OCI-LY7 (cell line): ENCODE measurements around the gene PPM1L. TPM values are rescaled to one million over a fixed set of nuclear protein-coding genes. Genes with fewer than 3 reads are reported as not detected.

Experiments
- BruUV-seq: library from RNA; stranded (reverse); fragments of 400-500 nt; replicated peaks from 2 replicates; lab custom pipeline; 2021; lab: Mats Ljungman, UMichigan
- CTCF ChIA-PET: fragments of 300-600 bp; sonication (Branson Sonifier 250); formaldehyde crosslinking; loops from one replicate; lab custom pipeline; 2022; ENCODE audit warnings: antibody characterized with exemption; ENCODE audit not compliant: unreplicated experiment; lab: Charles Lee
- POLR2A ChIA-PET: fragments of 300-600 bp; sonication (Branson Sonifier 250); formaldehyde crosslinking; loops from one replicate; lab custom pipeline; 2022; ENCODE audit warnings: antibody characterized with exemption; lab: Charles Lee
- DNase-seq: peaks from one replicate; pipeline ENCODE4 v3.0.0-alpha.2; 2015; ENCODE audit warnings: low spot score
- H2AFZ ChIP-seq: fragments of 200-600 bp; sonication (generic), shearing (Covaris generic); 2 replicates; pipeline ENCODE4 v1.6.1; 2014; ENCODE audit warnings: mild to moderate bottlenecking, antibody characterized with exemption, low read length, moderate library complexity
- H3K27ac ChIP-seq: fragments of 200-600 bp; sonication (generic); 2 replicates; pipeline ENCODE4 v1.5.1; 2014; ENCODE audit warnings: mixed run types, low read depth, mild to moderate bottlenecking, moderate library complexity, low read length, inconsistent platforms; ENCODE audit not compliant: poor library complexity, severe bottlenecking
- H3K36me3 ChIP-seq: fragments of 200-600 bp; sonication (generic); 2 replicates; pipeline ENCODE4 v1.6.1; 2014; ENCODE audit warnings: mild to moderate bottlenecking, antibody characterized with exemption, low read length, moderate library complexity, mixed read lengths; ENCODE audit not compliant: insufficient read depth
- H3K4me1 ChIP-seq: fragments of 200-600 bp; sonication (generic); 2 replicates; pipeline ENCODE4 v1.5.1; 2014; ENCODE audit warnings: mild to moderate bottlenecking, low read length; ENCODE audit not compliant: insufficient read depth, poor library complexity, severe bottlenecking
- H3K4me2 ChIP-seq: fragments of 200-600 bp; sonication (generic); 2 replicates; pipeline ENCODE4 v1.6.1; 2014; ENCODE audit warnings: mild to moderate bottlenecking, low read length
- H3K4me3 ChIP-seq: fragments of 200-600 bp; sonication (generic); 2 replicates; pipeline ENCODE4 v1.5.1; 2014; ENCODE audit warnings: mild to moderate bottlenecking, low read depth, low read length; ENCODE audit not compliant: poor library complexity, severe bottlenecking
- H3K79me2 ChIP-seq: fragments of 200-600 bp; sonication (generic); 2 replicates; pipeline ENCODE4 v1.6.1; 2016; ENCODE audit warnings: low read depth, mild to moderate bottlenecking, low read length, moderate library complexity, mixed read lengths; ENCODE audit not compliant: insufficient read depth
- H3K9me2 ChIP-seq: fragments of 200-600 bp; sonication (generic); 2 replicates; pipeline ENCODE4 v1.6.1; 2016; ENCODE audit warnings: mild to moderate bottlenecking, low read length, mixed read lengths; ENCODE audit not compliant: insufficient read depth
- H3K9me3 ChIP-seq: fragments of 200-600 bp; sonication (generic); 2 replicates; pipeline ENCODE4 v1.6.1; 2014; ENCODE audit warnings: mild to moderate bottlenecking, mixed run types, low read length, mixed read lengths
- H4K20me1 ChIP-seq: fragments of 200-600 bp; sonication (generic); 2 replicates; pipeline ENCODE4 v1.6.1; 2014; ENCODE audit warnings: mild to moderate bottlenecking, antibody characterized with exemption, low read length, moderate library complexity, mixed read lengths; ENCODE audit not compliant: insufficient read depth
- EZH2phosphoT487 ChIP-seq: fragments of 200-600 bp; sonication (generic); IDR thresholded peaks from 2 replicates; pipeline ENCODE4 v1.6.1; 2018; ENCODE audit warnings: low read depth, borderline replicate concordance, mild to moderate bottlenecking, mixed run types, antibody characterized with exemption, low read length, moderate library complexity, mixed read lengths
- intact Hi-C: fragments of 100-400 bp; cut with micrococcal nuclease; formaldehyde crosslinking; loops from one replicate; pipeline ENCODE4 v1.10.0; 2022; ENCODE audit not compliant: unreplicated experiment
- total RNA-seq, 2 experiments: library from RNA; depleted of rRNA in 1 of 2; stranded (reverse); fragments of >200 nt in 1 of 2; shearing (Covaris generic) in 1 of 2; gene quantifications; 2 replicates each; pipeline ENCODE4 v1.2.3, GENCODE V29; 2014 to 2022
- TF ChIP-seq, protein P1 (sequence below): fragments of 200-600 bp; sonication (generic); conservative IDR thresholded peaks from 2 replicates; pipeline ENCODE4 v1.5.1; 2014; ENCODE audit warnings: mild to moderate bottlenecking, antibody characterized with exemption, low read length, moderate library complexity, mixed read lengths

The PPM1L gene
- total RNA-seq, 2 experiments from 2014 or later: 10.3 to 14.7 TPM

DNA sequence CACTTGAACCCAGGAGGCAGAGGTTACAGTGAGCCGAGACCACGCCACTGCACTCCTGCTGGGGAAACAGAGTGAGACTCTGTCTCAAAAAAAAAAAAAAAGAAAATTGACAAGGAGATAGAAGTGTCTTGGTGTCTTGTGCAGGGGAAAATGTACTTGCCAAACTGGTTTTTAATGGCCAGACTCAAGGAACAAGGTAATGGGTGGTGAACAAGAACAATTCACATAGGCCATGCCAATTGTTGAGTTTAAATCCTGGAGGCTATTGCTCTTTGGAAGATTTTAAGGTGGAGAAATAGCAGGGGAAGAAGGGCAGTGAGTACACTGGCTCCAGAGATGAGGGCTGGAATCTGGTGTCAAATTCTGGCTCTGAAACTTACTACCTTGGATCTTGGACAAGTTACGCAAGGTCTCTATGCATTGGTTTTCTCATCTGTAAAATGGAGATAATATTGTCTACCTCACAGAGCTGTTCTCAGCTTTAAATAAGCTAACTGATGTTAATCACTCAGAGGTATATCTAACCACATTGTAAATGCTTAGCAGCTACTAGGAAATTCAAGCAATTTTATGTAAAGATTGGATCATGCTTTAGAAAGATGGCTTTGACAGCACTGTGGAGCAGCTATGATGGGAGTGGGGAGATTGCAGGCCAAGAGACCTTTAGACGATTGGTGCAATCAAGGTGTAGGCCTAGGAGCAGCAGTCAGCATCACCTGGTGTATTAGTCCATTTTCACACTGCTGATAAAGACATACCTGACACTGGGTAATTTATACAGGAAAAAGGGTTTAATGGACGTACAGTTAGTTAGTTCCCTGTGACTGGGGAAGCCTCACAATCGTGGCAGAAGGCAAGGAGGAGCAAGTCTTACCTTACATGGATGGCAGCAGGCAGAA lies 270.8 kb downstream of the PPM1L start:
- POLR2A ChIA-PET: interaction anchor here (0.6 kb wide), 1 partner anchor 10 kb away, joined by 4 read pairs; no protein-coding TSS in a partner anchor
- CTCF ChIA-PET: no interaction called here

DNA sequence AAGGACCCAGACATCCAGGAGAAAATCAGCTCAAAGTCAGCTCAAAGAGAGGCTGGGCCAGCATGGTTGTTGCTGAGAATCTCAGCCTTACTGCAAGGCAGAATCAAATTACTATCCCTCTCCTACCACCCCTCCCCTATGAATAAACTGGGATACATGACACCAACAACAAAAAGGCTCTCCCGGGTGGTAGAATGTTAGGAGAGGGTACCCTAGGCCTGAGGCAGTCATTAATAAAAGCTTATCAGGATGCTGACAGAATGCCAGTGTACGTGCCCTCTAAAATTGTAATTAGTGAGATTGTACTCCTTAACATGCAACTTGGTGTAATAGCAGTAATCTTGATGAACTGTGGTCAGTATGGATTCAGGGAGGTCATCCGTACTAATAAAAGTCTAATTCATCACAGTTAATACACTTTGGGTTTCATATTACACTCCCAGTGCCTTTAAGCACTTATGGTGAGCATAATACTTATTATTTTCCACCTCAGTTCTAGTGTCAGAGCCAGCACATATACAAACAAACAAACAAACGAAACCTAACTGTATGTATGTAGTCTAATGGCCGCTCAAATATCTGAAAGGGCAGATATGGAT lies 272.6 kb downstream of the PPM1L start:
- no peaks in the 10 kb centered on the region for H3K79me2 ChIP-seq
- no peak overlapping the region for H3K4me3 ChIP-seq
- 0 out of 2 replicates have a peak, but pooled peaks cover 7% of the 10 kb centered on the region for H3K9me3 ChIP-seq
- POLR2A ChIA-PET: interaction anchor here (1.0 to 1.8 kb wide), 2 partner anchors 12 to 32 kb away, joined by 3 to 5 read pairs; no protein-coding TSS in a partner anchor
- H4K20me1 ChIP-seq: no peaks in the 10 kb centered on the region
- BruUV-seq: no TSS peak
- TF ChIP-seq, protein P1, sequence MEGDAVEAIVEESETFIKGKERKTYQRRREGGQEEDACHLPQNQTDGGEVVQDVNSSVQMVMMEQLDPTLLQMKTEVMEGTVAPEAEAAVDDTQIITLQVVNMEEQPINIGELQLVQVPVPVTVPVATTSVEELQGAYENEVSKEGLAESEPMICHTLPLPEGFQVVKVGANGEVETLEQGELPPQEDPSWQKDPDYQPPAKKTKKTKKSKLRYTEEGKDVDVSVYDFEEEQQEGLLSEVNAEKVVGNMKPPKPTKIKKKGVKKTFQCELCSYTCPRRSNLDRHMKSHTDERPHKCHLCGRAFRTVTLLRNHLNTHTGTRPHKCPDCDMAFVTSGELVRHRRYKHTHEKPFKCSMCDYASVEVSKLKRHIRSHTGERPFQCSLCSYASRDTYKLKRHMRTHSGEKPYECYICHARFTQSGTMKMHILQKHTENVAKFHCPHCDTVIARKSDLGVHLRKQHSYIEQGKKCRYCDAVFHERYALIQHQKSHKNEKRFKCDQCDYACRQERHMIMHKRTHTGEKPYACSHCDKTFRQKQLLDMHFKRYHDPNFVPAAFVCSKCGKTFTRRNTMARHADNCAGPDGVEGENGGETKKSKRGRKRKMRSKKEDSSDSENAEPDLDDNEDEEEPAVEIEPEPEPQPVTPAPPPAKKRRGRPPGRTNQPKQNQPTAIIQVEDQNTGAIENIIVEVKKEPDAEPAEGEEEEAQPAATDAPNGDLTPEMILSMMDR: no peak
- TF ChIP-seq EZH2phosphoT487: no peak
- H3K36me3 ChIP-seq: no peaks in the 10 kb centered on the region; the same call in 1 of the 2 replicates
- CTCF ChIA-PET: no interaction called here
- H3K27ac ChIP-seq: no peak overlapping the region
- DNase-seq: no peak
- H3K9me2 ChIP-seq: no peaks in the 10 kb centered on the region
- intact Hi-C loops: no loop called here
- no peak overlapping the region for H3K4me2 ChIP-seq
- H3K4me1 ChIP-seq: no peaks in the 10 kb centered on the region
- no peak overlapping the region for H2AFZ ChIP-seq

More for the DNA sequence above, 270.8 kb downstream of the PPM1L start:
- no peak for TF ChIP-seq EZH2phosphoT487
- TF ChIP-seq, protein P1: no peak
- Histone ChIP-seq H2AFZ (no peak overlapping the region), H3K79me2 (no peaks in the 10 kb centered on the region), H3K9me2 (no peaks in the 10 kb centered on the region), H3K4me2 (no peak overlapping the region), H3K4me3 (no peak overlapping the region), H3K27ac (no peak overlapping the region), H3K4me1 (no peaks in the 10 kb centered on the region), H3K36me3 (no peaks in the 10 kb centered on the region; the same call in 1 of the 2 replicates), H3K9me3 (peaks cover 22% of the 10 kb centered on the region; the same call in 1 of the 2 replicates), H4K20me1 (no peaks in the 10 kb centered on the region)
- intact Hi-C loops: no loop called here
- BruUV-seq: no TSS peak
- DNase-seq: no peak
